ENCODE measurements around the gene TACC2.
A peak's percentile ranks its signal among the peaks of the same experiment; 100 is the strongest.

The TACC2 gene

GRCh38 chr10:122147663-122148062, 158.7 kb downstream of the TACC2 start:
- no peak for DNase-seq (ENCODE audit: low read depth, low spot score)

- no peak for DNase-seq (ENCODE audit: low read depth, low spot score)
These were observed 160.1 kb downstream of the TACC2 start for GRCh38 chr10:122148876-122149560.

- DNase-seq (ENCODE audit: low read depth, low spot score) = no peak
These were observed 160.9 kb downstream of the TACC2 start for GRCh38 chr10:122149561-122150505.

GRCh38 chr10:122151121-122151694, 162.2 kb downstream of the TACC2 start:
- no peak for DNase-seq (ENCODE audit: low read depth, low spot score)

GRCh38 chr10:122152544-122152943, 163.6 kb downstream of the TACC2 start:
- no peak for DNase-seq (ENCODE audit: low read depth, low spot score)

- no peak for DNase-seq (ENCODE audit: low read depth, low spot score)
These were observed 165.1 kb downstream of the TACC2 start for GRCh38 chr10:122154031-122154544.

GRCh38 chr10:122154545-122155366, 165.8 kb downstream of the TACC2 start:
- no peak for DNase-seq (ENCODE audit: low read depth, low spot score)

- DNase-seq (ENCODE audit: low read depth, low spot score) = no peak
These were observed 168.5 kb downstream of the TACC2 start for GRCh38 chr10:122157451-122157850.

GRCh38 chr10:122158362-122158761, 169.4 kb downstream of the TACC2 start:
- DNase-seq (ENCODE audit: low read depth, low spot score) = no peak

- no peak for DNase-seq (ENCODE audit: low read depth, low spot score)
These were observed 170.4 kb downstream of the TACC2 start for GRCh38 chr10:122159141-122159970.

- no peak for DNase-seq (ENCODE audit: low read depth, low spot score)
These were observed 172.8 kb downstream of the TACC2 start for GRCh38 chr10:122161795-122162194.

- DNase-seq (ENCODE audit: low read depth, low spot score) = no peak
These were observed 173.8 kb downstream of the TACC2 start for GRCh38 chr10:122162671-122163173.

GRCh38 chr10:122163174-122164022, 174.4 kb downstream of the TACC2 start:
- DNase-seq (ENCODE audit: low read depth, low spot score) = peak; percentile 85

GRCh38 chr10:122164023-122164601, 175.1 kb downstream of the TACC2 start:
- no peak for DNase-seq (ENCODE audit: low read depth, low spot score)

- DNase-seq (ENCODE audit: low read depth, low spot score) = no peak
These were observed 176.0 kb downstream of the TACC2 start for GRCh38 chr10:122164815-122165483.

GRCh38 chr10:122165484-122166276, 176.7 kb downstream of the TACC2 start:
- no peak for DNase-seq (ENCODE audit: low read depth, low spot score)

- DNase-seq (ENCODE audit: low read depth, low spot score) = no peak
These were observed 179.1 kb downstream of the TACC2 start for GRCh38 chr10:122168101-122168500.

Measured in iPS DF 19.7 (cell line).